HepG2 (cell line): ENCODE results near the gene FAM53B. TPM values are rescaled to one million over a fixed set of nuclear protein-coding genes. Genes with fewer than 3 reads are reported as not detected.
A peak's percentile ranks its signal among the peaks of the same experiment; 100 is the strongest.

Experiments
- ATF3 ChIP-seq: sonication (generic); formaldehyde crosslinking; IDR thresholded peaks from 2 replicates; pipeline ENCODE4 v1.4.0; 2020; ENCODE audit warnings: missing genetic modification reagents
- CEBPG ChIP-seq: IDR thresholded peaks from 2 replicates; pipeline ENCODE4 v1.6.1; 2016
- FOXK1 ChIP-seq: sonication (generic); formaldehyde crosslinking; IDR thresholded peaks from 2 replicates; pipeline ENCODE4 v1.4.0; 2020; ENCODE audit warnings: low read depth, missing genetic modification reagents, borderline replicate concordance
- HDAC1 ChIP-seq: sonication (generic); formaldehyde crosslinking; IDR thresholded peaks from 2 replicates; pipeline ENCODE4 v1.5.1; 2020; ENCODE audit warnings: mild to moderate bottlenecking, missing genetic modification reagents
- KDM4B ChIP-seq: sonication (generic); formaldehyde crosslinking; IDR thresholded peaks from 2 replicates; pipeline ENCODE4 v1.4.0; 2020; ENCODE audit warnings: missing genetic modification reagents
- MAFF ChIP-seq: IDR thresholded peaks from 2 replicates; pipeline ENCODE4 v1.6.1; 2011; ENCODE audit warnings: low read depth, low read length, improper control_type of control experiment
- NFE2L2 ChIP-seq: fragments of 150-350 bp; IDR thresholded peaks from 2 replicates; pipeline ENCODE4 v1.6.1; 2014; ENCODE audit warnings: low read length
- RBM39 ChIP-seq: fragments of 200-400 bp; formaldehyde crosslinking; IDR thresholded peaks from one replicate; pipeline ENCODE4 v1.6.1; 2018; ENCODE audit warnings: antibody characterized with exemption, mild to moderate bottlenecking, low read depth, low read length; ENCODE audit not compliant: poor library complexity, severe bottlenecking
- SAP130 ChIP-seq: IDR thresholded peaks from 2 replicates; pipeline ENCODE4 v1.6.1; 2016; ENCODE audit warnings: low read depth
- TBX2 ChIP-seq: sonication (generic); formaldehyde crosslinking; IDR thresholded peaks from 2 replicates; pipeline ENCODE4 v1.5.0; 2020; ENCODE audit warnings: missing genetic modification reagents, mild to moderate bottlenecking, borderline replicate concordance
- ZKSCAN1 ChIP-seq: fragments of 150-350 bp; IDR thresholded peaks from 2 replicates; pipeline ENCODE4 v1.6.1; 2014; ENCODE audit warnings: low read length
- ZNF253 ChIP-seq: sonication (generic); formaldehyde crosslinking; IDR thresholded peaks from 2 replicates; pipeline ENCODE4 v1.8.0; 2022; ENCODE audit warnings: mild to moderate bottlenecking, missing genetic modification reagents, borderline replicate concordance
- ZNF737 ChIP-seq: sonication (generic); formaldehyde crosslinking; IDR thresholded peaks from 2 replicates; pipeline ENCODE4 v1.5.0; 2020; ENCODE audit warnings: missing genetic modification reagents, mild to moderate bottlenecking, borderline replicate concordance
- ZUFSP ChIP-seq: sonication (generic); formaldehyde crosslinking; IDR thresholded peaks from 2 replicates; pipeline ENCODE4 v1.9.0; 2021; ENCODE audit warnings: missing genetic modification reagents, mild to moderate bottlenecking, borderline replicate concordance
- polyA plus RNA-seq, 8 experiments: library from polyadenylated mRNA; depleted of rRNA in 3 of 8; stranded (reverse) in 7 of 8; unstranded in 1 of 8; fragments of >200 nt; fragmentation: Illumina TruSeq in 4 of 8; extraction: Trizol in 4 of 8; gene quantifications; 2 replicates each; pipeline versions ENCODE4 v1.2.1 to v1.2.3, GENCODE V29; 2011 to 2016; ENCODE audit warnings: low read depth in 4 of 8, missing spikeins in 1 of 8, mixed read lengths in 1 of 8; ENCODE audit not compliant: insufficient read depth in 1 of 8
- total RNA-seq, 5 experiments: library from RNA; depleted of rRNA; stranded (reverse); fragments of >200 nt; fragmentation: Illumina TruSeq; extraction: Trizol; gene quantifications; 2 replicates each; pipeline ENCODE4 v1.2.3, GENCODE V29; 2016; ENCODE audit warnings: low read depth in 1 of 5
- TF ChIP-seq, protein P1 (sequence below): sonication (generic); formaldehyde crosslinking; IDR thresholded peaks from 2 replicates; pipeline ENCODE4 v1.5.1; 2020; ENCODE audit warnings: mild to moderate bottlenecking, missing genetic modification reagents, moderate library complexity
- TF ChIP-seq, protein P2 (sequence below): sonication (generic); formaldehyde crosslinking; IDR thresholded peaks from 2 replicates; pipeline ENCODE4 v1.5.0; 2020; ENCODE audit warnings: mild to moderate bottlenecking, missing genetic modification reagents, borderline replicate concordance

The FAM53B gene
- total and polyA plus RNA-seq, 2 of the 13 experiments (the other 11 are each of a cell fraction or from before 2014, with no cell fraction given), result 6.4 to 19.3 TPM

DNA sequence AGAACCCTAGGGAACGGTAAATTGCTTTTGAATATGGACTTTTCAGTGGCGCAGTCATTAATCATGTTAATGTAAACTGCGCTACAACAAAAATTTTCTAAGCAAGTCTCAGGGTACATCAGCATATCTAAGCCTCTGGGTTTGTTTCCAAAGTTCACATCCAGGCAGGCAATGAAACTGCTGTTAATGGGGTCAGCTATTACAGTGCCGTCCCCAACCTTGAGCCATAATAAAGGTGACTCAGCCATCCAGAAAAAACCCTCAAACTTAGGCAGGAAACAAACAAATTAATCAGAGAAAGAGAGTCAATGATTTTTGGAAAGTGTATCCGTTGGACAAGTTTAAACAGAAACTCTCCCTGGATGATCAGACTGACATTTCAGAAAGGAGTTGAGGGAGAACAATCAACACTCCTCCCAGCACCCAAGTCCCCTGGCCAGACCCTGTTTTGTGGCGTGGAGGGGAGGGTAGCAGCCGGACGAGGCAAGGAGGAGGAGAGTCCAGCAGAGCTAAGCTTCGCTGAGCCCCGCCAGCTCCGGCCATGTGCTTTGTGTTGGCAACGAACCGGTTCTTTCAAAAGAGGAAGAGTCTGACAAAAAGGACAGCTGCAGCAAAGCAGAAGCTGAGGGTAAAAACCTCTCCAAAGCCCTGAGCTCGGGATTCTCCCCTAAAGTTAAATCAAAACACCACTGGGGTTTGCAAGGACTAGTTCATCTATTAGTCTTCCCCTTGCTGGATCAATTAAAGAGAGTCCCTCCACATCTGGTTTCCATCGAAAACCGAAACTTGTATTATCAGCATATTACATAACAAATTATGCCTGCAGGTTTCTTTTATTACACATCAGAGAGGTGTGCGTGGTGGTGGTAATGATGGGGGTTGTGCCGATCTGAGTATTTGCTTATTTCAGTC lies 3.6 kb downstream of the FAM53B start (continued):
- TF ChIP-seq FOXK1 (CRISPR knock-in tag) (0 out of 2 replicates have a peak, but pooled peaks have one; percentile 8), ZNF737 (CRISPR knock-in tag) (no peak), NFE2L2 (peak; percentile 33; the same call in 1 of the 2 replicates), ZKSCAN1 (no peak), MAFF (0 out of 2 replicates have a peak, but pooled peaks have one; percentile 29), CEBPG (CRISPR knock-in tag) (no peak), ZNF253 (CRISPR knock-in tag) (no peak), ATF3 (CRISPR knock-in tag) (peak; percentile 35; the same call in 1 of the 2 replicates), KDM4B (CRISPR knock-in tag) (no peak), TBX2 (peak; percentile 47; the same call in 1 of the 2 replicates), RBM39 (no peak), SAP130 (CRISPR knock-in tag) (peak; percentile 26), HDAC1 (CRISPR knock-in tag) (0 out of 2 replicates have a peak, but pooled peaks have one; percentile 25), ZUFSP (CRISPR knock-in tag) (no peak)
- TF ChIP-seq, protein P1, sequence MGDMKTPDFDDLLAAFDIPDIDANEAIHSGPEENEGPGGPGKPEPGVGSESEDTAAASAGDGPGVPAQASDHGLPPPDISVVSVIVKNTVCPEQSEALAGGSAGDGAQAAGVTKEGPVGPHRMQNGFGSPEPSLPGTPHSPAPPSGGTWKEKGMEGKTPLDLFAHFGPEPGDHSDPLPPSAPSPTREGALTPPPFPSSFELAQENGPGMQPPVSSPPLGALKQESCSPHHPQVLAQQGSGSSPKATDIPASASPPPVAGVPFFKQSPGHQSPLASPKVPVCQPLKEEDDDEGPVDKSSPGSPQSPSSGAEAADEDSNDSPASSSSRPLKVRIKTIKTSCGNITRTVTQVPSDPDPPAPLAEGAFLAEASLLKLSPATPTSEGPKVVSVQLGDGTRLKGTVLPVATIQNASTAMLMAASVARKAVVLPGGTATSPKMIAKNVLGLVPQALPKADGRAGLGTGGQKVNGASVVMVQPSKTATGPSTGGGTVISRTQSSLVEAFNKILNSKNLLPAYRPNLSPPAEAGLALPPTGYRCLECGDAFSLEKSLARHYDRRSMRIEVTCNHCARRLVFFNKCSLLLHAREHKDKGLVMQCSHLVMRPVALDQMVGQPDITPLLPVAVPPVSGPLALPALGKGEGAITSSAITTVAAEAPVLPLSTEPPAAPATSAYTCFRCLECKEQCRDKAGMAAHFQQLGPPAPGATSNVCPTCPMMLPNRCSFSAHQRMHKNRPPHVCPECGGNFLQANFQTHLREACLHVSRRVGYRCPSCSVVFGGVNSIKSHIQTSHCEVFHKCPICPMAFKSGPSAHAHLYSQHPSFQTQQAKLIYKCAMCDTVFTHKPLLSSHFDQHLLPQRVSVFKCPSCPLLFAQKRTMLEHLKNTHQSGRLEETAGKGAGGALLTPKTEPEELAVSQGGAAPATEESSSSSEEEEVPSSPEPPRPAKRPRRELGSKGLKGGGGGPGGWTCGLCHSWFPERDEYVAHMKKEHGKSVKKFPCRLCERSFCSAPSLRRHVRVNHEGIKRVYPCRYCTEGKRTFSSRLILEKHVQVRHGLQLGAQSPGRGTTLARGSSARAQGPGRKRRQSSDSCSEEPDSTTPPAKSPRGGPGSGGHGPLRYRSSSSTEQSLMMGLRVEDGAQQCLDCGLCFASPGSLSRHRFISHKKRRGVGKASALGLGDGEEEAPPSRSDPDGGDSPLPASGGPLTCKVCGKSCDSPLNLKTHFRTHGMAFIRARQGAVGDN (CRISPR knock-in tag), result peak; percentile 69
- TF ChIP-seq, protein P2, sequence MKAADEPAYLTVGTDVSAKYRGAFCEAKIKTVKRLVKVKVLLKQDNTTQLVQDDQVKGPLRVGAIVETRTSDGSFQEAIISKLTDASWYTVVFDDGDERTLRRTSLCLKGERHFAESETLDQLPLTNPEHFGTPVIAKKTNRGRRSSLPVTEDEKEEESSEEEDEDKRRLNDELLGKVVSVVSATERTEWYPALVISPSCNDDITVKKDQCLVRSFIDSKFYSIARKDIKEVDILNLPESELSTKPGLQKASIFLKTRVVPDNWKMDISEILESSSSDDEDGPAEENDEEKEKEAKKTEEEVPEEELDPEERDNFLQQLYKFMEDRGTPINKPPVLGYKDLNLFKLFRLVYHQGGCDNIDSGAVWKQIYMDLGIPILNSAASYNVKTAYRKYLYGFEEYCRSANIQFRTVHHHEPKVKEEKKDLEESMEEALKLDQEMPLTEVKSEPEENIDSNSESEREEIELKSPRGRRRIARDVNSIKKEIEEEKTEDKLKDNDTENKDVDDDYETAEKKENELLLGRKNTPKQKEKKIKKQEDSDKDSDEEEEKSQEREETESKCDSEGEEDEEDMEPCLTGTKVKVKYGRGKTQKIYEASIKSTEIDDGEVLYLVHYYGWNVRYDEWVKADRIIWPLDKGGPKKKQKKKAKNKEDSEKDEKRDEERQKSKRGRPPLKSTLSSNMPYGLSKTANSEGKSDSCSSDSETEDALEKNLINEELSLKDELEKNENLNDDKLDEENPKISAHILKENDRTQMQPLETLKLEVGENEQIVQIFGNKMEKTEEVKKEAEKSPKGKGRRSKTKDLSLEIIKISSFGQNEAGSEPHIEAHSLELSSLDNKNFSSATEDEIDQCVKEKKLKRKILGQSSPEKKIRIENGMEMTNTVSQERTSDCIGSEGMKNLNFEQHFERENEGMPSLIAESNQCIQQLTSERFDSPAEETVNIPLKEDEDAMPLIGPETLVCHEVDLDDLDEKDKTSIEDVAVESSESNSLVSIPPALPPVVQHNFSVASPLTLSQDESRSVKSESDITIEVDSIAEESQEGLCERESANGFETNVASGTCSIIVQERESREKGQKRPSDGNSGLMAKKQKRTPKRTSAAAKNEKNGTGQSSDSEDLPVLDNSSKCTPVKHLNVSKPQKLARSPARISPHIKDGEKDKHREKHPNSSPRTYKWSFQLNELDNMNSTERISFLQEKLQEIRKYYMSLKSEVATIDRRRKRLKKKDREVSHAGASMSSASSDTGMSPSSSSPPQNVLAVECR (CRISPR knock-in tag), result peak; percentile 36; the same call in 1 of the 2 replicates
